Measurements from ENCODE around the gene ELN. TPM values are rescaled to one million over a fixed set of nuclear protein-coding genes. Genes with fewer than 3 reads are reported as not detected.
"Not testable (repeated sequence)": the region's sequence is repeated elsewhere in the genome, so short reads cannot be mapped to it uniquely, and the experiment has no call there.

The ELN gene
- total and polyA plus RNA-seq, 7 donors: 2.5 to 174 (median 33.2) TPM

DNA sequence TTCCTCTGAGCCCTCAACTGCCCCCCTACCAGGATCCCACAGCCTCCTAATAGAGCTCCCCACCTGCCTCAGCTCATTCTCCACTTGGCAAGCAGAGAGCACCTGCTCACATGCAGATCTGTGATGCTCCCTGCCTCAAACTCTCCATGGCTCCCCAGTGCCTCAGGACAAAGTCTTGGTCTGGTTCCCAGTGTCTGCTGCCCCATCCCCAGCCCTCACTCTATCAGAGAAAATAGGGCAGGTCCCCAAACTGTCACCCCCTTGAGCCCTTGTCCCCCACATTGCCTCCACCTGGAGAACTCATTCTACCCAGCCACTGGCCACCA is 20.8 kb upstream of the ELN start:
- Histone ChIP-seq H3K27ac (peak overlapping the region in 3 of 4 donors; percentile 33 to 52 (median 44)), H3K4me3 (no peak overlapping the region), H3K9me3 (no peaks in the 10 kb centered on the region), H3K36me3 (no peaks in the 10 kb centered on the region), H3K27me3 (no peaks in the 10 kb centered on the region), H3K4me1 (peaks cover 0 to 18% (median 13%) of the 10 kb centered on the region in 4 donors)
- no peak for TF ChIP-seq POLR2A (IDR thresholded peaks at IDR 0.05)
- TF ChIP-seq, protein P1, sequence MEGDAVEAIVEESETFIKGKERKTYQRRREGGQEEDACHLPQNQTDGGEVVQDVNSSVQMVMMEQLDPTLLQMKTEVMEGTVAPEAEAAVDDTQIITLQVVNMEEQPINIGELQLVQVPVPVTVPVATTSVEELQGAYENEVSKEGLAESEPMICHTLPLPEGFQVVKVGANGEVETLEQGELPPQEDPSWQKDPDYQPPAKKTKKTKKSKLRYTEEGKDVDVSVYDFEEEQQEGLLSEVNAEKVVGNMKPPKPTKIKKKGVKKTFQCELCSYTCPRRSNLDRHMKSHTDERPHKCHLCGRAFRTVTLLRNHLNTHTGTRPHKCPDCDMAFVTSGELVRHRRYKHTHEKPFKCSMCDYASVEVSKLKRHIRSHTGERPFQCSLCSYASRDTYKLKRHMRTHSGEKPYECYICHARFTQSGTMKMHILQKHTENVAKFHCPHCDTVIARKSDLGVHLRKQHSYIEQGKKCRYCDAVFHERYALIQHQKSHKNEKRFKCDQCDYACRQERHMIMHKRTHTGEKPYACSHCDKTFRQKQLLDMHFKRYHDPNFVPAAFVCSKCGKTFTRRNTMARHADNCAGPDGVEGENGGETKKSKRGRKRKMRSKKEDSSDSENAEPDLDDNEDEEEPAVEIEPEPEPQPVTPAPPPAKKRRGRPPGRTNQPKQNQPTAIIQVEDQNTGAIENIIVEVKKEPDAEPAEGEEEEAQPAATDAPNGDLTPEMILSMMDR (IDR thresholded peaks at IDR 0.05): no peak
- intact Hi-C loops (cut with DNase I): no loop called here
- DNase-seq: no peak

DNA sequence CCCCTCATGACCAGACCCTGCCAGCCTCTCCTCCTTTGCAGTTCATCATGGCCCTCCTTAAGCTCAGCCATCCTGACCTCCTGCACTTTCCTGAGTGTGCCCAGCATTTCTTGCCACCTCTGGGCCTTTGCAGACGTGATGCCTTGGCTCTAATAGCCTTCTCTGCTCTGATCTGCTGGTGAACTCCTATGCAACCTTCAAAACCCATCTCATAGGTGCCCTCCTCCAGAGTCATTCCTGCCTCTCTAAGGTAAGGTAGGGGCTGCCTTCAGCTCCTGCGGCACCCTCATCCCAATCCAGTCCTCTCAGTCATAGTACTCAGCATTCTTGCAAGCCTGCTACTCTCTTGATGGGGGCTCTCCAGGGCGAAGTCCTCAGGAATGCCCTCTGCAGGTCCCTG is 19.3 kb upstream of the ELN start:
- WGBS, 2 donors: 90% methylated on average over 3 of the region's 3 CpGs
- Histone ChIP-seq H3K36me3 (no peaks in the 10 kb centered on the region), H3K4me1 (peaks cover 0 to 27% (median 23%) of the 10 kb centered on the region in 4 donors), H3K9me3 (no peaks in the 10 kb centered on the region), H3K27ac (no peak overlapping the region), H3K4me3 (no peak overlapping the region), H3K27me3 (no peaks in the 10 kb centered on the region)
- no peak for DNase-seq
- TF ChIP-seq, protein P1 (IDR thresholded peaks at IDR 0.05): no peak
- no peak for TF ChIP-seq EP300 (IDR thresholded peaks at IDR 0.05)
- no peak for TF ChIP-seq POLR2A (IDR thresholded peaks at IDR 0.05)
- TF ChIP-seq POLR2AphosphoS5 (IDR thresholded peaks at IDR 0.05): no peak
- intact Hi-C loops (cut with DNase I): no loop called here

- Histone ChIP-seq H3K27me3 (no peaks in the 10 kb centered on the region), H3K27ac (no peak overlapping the region), H3K4me1 (peaks cover 0 to 36% (median 29%) of the 10 kb centered on the region in 4 donors), H3K36me3 (no peaks in the 10 kb centered on the region), H3K9me3 (no peaks in the 10 kb centered on the region), H3K4me3 (no peak overlapping the region)
- intact Hi-C loops (cut with DNase I): no loop called here
- 94% methylated on average over 14 of the region's 14 CpGs for WGBS, 2 donors
- DNase-seq: no peak
- no peak for TF ChIP-seq POLR2AphosphoS5 (IDR thresholded peaks at IDR 0.05)
- no peak for TF ChIP-seq POLR2A (IDR thresholded peaks at IDR 0.05)
- no peak for TF ChIP-seq EP300 (IDR thresholded peaks at IDR 0.05)
These were observed 18.3 kb upstream of the ELN start for GRCh38 chr7:74009719-74010118.

DNA sequence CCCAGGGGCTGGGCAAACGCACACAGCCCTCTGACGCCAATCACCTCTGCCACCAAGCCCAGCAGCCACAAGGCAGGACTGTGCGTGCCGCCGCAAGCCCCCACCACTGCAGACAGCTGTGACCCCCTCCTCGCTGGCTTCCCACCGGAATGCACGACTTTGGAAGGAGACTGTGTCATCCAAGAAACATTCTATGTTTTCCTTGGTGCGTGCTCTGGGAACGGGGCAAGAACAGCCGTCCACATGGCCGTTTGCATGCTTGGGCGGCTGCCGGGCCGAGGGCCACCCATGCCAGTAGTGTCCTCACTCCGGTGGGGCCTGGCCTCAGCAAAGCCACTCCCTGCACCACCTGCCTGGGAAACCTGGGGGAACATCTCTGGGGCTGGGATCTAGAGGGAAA is 17.6 kb upstream of the ELN start:
- H3K36me3 ChIP-seq: no peaks in the 10 kb centered on the region
- DNase-seq: no peak
- peaks cover 0 to 36% (median 29%) of the 10 kb centered on the region in 4 donors for H3K4me1 ChIP-seq
- H3K4me3 ChIP-seq: no peak overlapping the region
- no peaks in the 10 kb centered on the region for H3K27me3 ChIP-seq
- H3K9me3 ChIP-seq: no peaks in the 10 kb centered on the region
- no peak overlapping the region for H3K27ac ChIP-seq
- 80 to 85% methylated on average over 16 of the region's 16 CpGs for WGBS, 2 donors
- intact Hi-C loops (cut with DNase I): no loop called here
- TF ChIP-seq POLR2AphosphoS5 (IDR thresholded peaks at IDR 0.05) (no peak), POLR2A (IDR thresholded peaks at IDR 0.05) (no peak), EP300 (IDR thresholded peaks at IDR 0.05) (no peak)
- TF ChIP-seq, protein P1 (IDR thresholded peaks at IDR 0.05): no peak

DNA sequence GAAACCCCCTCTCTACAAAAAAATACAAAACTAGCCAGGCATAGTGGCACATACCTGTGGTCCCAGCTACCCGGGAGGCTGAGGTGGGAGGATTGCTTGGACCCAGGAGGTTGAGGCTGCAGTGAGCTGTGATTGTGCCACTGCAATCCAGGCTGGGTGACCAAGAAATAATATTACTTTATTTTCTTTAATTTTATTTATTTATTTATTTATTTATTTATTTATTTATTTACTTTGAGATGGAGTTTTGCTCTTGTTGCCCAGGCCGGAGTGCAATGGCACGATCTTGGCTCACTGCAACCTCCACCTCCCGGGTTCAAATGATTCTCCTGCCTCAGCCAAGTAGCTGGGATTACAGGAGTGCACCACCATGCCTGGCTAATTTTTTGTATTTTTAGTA is 16.6 kb upstream of the ELN start:
- peaks cover 0 to 30% (median 25%) of the 10 kb centered on the region in 4 donors for H3K4me1 ChIP-seq
- H3K4me3 ChIP-seq; H3K27ac ChIP-seq; H3K9me3 ChIP-seq; DNase-seq; H3K27me3 ChIP-seq; intact Hi-C loops (cut with DNase I); H3K36me3 ChIP-seq: not testable (repeated sequence)
- 95 to 97% methylated on average over 4 of the region's 4 CpGs for WGBS, 2 donors

DNA sequence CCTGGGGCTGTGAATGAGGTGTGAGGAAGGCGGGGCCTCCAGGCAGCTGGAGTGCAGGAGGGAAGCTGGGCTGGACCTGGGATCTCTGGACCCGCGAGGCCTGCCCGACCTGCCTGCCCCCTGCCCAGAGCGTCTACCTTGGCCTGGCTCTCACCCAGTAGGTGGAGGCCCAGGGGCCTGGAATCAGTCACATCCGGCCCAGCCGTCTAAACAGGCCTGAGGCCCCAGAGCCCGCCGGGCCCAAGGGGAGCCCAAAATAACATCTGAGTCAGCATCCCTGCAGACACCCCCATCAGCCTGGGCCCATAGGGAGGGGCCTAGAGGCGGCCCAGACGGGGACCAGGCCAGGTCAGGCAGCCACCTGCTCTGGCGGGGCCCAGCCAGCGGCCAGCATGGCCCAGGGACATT is 15.1 kb upstream of the ELN start:
- Histone ChIP-seq H3K27me3 (no peaks in the 10 kb centered on the region), H3K27ac (peak overlapping the region in 1 of 4 donors; percentile 22), H3K9me3 (no peaks in the 10 kb centered on the region), H3K36me3 (no peaks in the 10 kb centered on the region), H3K4me1 (peaks cover 0 to 22% (median 17%) of the 10 kb centered on the region in 4 donors), H3K4me3 (no peak overlapping the region)
- TF ChIP-seq, protein P1 (IDR thresholded peaks at IDR 0.05): no peak
- no peak for TF ChIP-seq POLR2A (IDR thresholded peaks at IDR 0.05)
- no peak for TF ChIP-seq EP300 (IDR thresholded peaks at IDR 0.05)
- TF ChIP-seq POLR2AphosphoS5 (IDR thresholded peaks at IDR 0.05): no peak
- 56 to 60% methylated on average over 13 of the region's 13 CpGs for WGBS, 2 donors
- intact Hi-C loops (cut with DNase I): no loop called here
- DNase-seq: no peak
